ENCODE data around the gene KRT1.

KRT1 gene

GRCh38 chr12:52630599-52631200 is 49.5 kb downstream of the KRT1 start:
- Histone ChIP-seq H3K9me3 (ENCODE audit: control insufficient read depth, insufficient read depth, low read depth, low read length) (no peaks in the 10 kb centered on the region), H3K4me3 (ENCODE audit: low read depth, low read length) (no peak overlapping the region), H3K27ac (ENCODE audit: extremely low read depth, low read depth, low read length) (no peak overlapping the region), H3K4me1 (ENCODE audit: control insufficient read depth, insufficient read depth, low read length) (no peaks in the 10 kb centered on the region; the same call in 1 of the 2 replicates), H3K36me3 (ENCODE audit: control insufficient read depth in 2 of 2, insufficient read depth in 1 of 2, low read length in 2 of 2) (no peaks in the 10 kb centered on the region)
- ChIA-PET POLR2A (no interaction called here), CTCF (no interaction called here)
- TF ChIP-seq ZNF585B (tag by site-specific recombination; IDR thresholded peaks at IDR 0.05), result no peak
- no peak for TF ChIP-seq TRIM28 (IDR thresholded peaks at IDR 0.05; ENCODE audit: borderline replicate concordance, low read length)
- TF ChIP-seq ZNF248 (tag by site-specific recombination; IDR thresholded peaks at IDR 0.05), result no peak
- no peak for TF ChIP-seq ZSCAN30 (tag by site-specific recombination; IDR thresholded peaks at IDR 0.05)
- no peak for TF ChIP-seq ZNF398 (tag by site-specific recombination; IDR thresholded peaks at IDR 0.05)
- no peak for TF ChIP-seq ZSCAN23 (tag by site-specific recombination; IDR thresholded peaks at IDR 0.05)
- TF ChIP-seq ZNF404 (tag by site-specific recombination; IDR thresholded peaks at IDR 0.05), result no peak

GRCh38 chr12:52630008-52630500 is 50.2 kb downstream of the KRT1 start:
- no peak for TF ChIP-seq ZNF280D (tag by site-specific recombination; IDR thresholded peaks at IDR 0.05)
- TF ChIP-seq ZBTB17 (tag by site-specific recombination; IDR thresholded peaks at IDR 0.05), result peak; percentile 34; the same call in 1 of the 2 replicates
- Histone ChIP-seq H3K4me1 (ENCODE audit: control insufficient read depth, insufficient read depth, low read length) (no peaks in the 10 kb centered on the region; the same call in 1 of the 2 replicates), H3K27ac (ENCODE audit: extremely low read depth, low read depth, low read length) (no peak overlapping the region), H3K9me3 (ENCODE audit: control insufficient read depth, insufficient read depth, low read depth, low read length) (no peaks in the 10 kb centered on the region), H3K4me3 (ENCODE audit: low read depth, low read length) (no peak overlapping the region), H3K36me3 (ENCODE audit: control insufficient read depth in 2 of 2, insufficient read depth in 1 of 2, low read length in 2 of 2) (no peaks in the 10 kb centered on the region)
- ChIA-PET CTCF (interaction anchor here (0.5 to 0.6 kb wide), 2 partner anchors 356 to 474 kb away, joined by 3 read pairs; no protein-coding TSS in a partner anchor), POLR2A (no interaction called here)

GRCh38 chr12:52629281-52630007 is 50.8 kb downstream of the KRT1 start:
- H3K4me1 ChIP-seq (ENCODE audit: control insufficient read depth, insufficient read depth, low read length), result no peaks in the 10 kb centered on the region; the same call in 1 of the 2 replicates
- CTCF ChIA-PET, result interaction anchor here (0.5 to 1.1 kb wide), 3 partner anchors 257 to 473 kb away, joined by 3 read pairs; no protein-coding TSS in a partner anchor
- no peak for TF ChIP-seq WT1 (tag by site-specific recombination; IDR thresholded peaks at IDR 0.05)
- TF ChIP-seq ZBTB49 (tag by site-specific recombination; IDR thresholded peaks at IDR 0.05; ENCODE audit: low read depth), result no peak
- no peak for TF ChIP-seq ZNF530 (tag by site-specific recombination; IDR thresholded peaks at IDR 0.05; ENCODE audit: low read depth)
- TF ChIP-seq BCL6B (tag by site-specific recombination; IDR thresholded peaks at IDR 0.05), result no peak
- TF ChIP-seq ZNF19 (tag by site-specific recombination; IDR thresholded peaks at IDR 0.05; ENCODE audit: low read depth), result no peak
- TF ChIP-seq YY2 (tag by site-specific recombination; IDR thresholded peaks at IDR 0.05), result no peak
- no peak for TF ChIP-seq ZFP3 (tag by site-specific recombination; IDR thresholded peaks at IDR 0.05; ENCODE audit: low read depth)
- TF ChIP-seq ELK4 (IDR thresholded peaks at IDR 0.05; ENCODE audit: borderline replicate concordance, low read depth, low read length), result no peak

More at GRCh38 chr12:52629281-52630007, 50.8 kb downstream of the KRT1 start:
- Histone ChIP-seq H3K9me3 (ENCODE audit: control insufficient read depth, insufficient read depth, low read depth, low read length) (no peaks in the 10 kb centered on the region), H3K27ac (ENCODE audit: extremely low read depth, low read depth, low read length) (no peak overlapping the region), H3K4me3 (ENCODE audit: low read depth, low read length) (no peak overlapping the region), H3K36me3 (ENCODE audit: control insufficient read depth in 2 of 2, insufficient read depth in 1 of 2, low read length in 2 of 2) (no peaks in the 10 kb centered on the region)
- POLR2A ChIA-PET, result no interaction called here
